GM18498 (cell line): ENCODE measurements around the gene ABHD17A.
"Not testable (repeated sequence)": the region's sequence is repeated elsewhere in the genome, so short reads cannot be mapped to it uniquely, and the experiment has no call there.

Source experiments
- ATAC-seq: cut with Tn5 transposase; IDR thresholded peaks from one replicate; pipeline ENCODE4 v1.9.1; 2021; ENCODE audit warnings: mild to moderate bottlenecking, moderate library complexity; ENCODE audit not compliant: unreplicated experiment

ABHD17A gene

DNA sequence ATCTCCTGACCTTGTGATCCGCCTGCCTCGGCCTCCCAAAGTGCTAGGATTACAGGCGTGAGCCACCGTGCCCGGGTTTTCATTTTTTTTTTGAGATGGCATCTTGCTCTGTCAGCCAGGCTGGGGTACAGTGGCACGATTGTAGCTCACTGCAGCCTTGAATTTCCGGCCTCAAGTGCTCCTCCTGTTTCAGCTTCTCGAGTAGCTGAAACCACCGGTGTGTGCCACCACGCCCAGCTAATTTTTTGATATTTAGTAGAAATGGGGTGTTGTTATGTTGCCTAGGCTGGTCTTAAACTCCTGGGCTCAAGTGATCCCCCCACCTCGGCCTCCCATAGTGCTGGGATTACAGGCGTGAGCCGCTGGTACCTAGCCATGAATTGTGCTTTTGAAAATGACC is 25.8 kb upstream of the ABHD17A start:
- ATAC-seq = no peak

DNA sequence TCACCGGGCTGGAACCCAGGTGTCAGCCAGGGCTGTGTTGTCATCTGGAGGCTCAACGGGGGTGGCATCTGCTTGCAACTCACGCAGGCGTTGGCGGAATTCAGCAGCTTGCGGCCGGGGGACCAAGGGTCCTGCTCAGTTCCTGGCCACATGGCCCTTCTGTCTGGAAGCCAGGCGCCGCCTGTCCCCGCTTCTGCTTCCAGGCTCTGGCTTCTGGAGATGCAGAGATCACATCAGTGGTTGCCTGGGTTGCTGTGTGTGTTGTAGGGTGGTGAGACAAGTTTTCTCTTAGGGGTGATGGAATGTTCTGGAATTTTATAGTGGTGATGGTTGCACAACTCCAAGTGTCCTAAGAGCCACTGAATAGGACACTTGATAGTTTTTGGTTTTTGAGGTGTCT is 24.9 kb upstream of the ABHD17A start:
- no peak for ATAC-seq

GRCh38 chr19:1909761-1910080 is 24.4 kb upstream of the ABHD17A start:
- ATAC-seq = no peak

- ATAC-seq = no peak
Observed at GRCh38 chr19:1908364-1908678, 23.0 kb upstream of the ABHD17A start.

- ATAC-seq = no peak
Observed at GRCh38 chr19:1907563-1908363, 22.5 kb upstream of the ABHD17A start.

DNA sequence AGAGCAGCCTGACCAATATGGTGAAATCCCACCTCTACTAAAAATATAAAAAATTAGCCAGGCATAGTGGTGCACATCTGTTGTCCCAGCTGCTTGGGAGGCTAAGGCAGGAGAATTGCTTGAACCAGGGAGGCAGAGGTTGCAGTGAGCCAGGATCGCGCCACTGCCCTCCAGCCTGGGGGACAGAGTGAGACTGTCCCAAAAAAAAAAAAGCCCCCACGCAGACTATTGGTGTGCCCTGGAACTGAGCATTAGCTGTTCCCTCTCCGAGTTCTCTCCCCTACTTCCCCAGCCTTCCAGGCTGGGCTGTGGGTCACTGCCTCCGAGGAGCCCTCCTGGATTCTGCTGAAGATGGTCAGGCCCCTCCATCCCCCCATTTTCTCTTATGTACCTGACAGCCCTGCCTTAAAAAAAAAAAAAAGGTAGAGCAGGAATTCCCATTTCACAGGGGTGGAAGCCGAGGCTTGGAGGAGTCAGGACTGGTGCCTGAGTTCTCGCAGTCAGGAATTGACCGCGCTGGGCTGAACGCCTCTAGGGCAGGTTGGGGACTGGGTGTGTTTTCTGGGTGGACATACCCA is 21.8 kb upstream of the ABHD17A start:
- no peak for ATAC-seq

- no peak for ATAC-seq
Observed at GRCh38 chr19:1905863-1906375, 20.6 kb upstream of the ABHD17A start.

DNA sequence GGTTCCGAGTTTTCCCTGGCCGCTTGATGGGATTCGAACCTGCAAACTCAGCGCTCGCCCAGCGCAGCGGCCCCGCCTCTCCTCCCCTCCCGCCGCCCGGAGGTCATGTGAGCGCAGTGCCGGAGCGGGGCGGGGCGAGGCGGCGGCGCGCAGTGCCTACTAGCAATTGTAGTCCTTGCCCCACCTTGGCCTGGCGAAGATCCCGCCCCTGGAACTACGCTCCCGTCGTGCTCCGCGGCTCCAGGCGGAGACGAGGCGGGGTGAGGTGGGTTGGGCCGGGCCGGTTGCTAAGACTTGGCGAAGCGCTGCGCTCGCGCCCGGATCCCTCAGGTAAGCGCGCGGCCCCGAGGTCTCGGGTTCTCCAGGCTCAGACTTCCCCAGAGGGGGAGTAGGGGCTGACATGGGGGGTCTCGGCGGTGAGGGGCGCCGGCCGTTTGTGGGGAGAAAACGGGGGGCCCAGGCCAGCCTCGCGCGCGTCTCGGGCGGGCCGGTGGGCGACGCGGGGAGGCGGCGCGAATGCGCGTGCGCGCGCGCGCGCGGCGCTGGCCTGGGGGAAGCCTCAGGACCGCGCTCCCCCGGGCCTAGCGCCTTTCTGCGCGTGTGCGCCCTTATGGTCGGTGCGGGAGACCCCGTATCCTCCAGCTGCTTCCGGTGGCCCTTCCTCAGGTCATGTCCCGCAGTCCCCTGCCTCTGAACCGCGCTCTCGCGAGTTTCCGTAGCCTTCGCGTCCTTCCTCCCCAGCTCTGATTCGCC is 20.0 kb upstream of the ABHD17A start, which contains the start of the genes ADAT3 and SCAMP4:
Gene ADAT3 (plus strand): TSS at position 290 of the 753 bp plus-strand sequence. CDS start 6,649 bp downstream, outside the sequence.
Gene SCAMP4 (plus strand): TSS at position 290 of the 753 bp plus-strand sequence. CDS start 9,621 bp downstream, outside the sequence.
- peak; percentile 83 for ATAC-seq

GRCh38 chr19:1904860-1905109 is 19.5 kb upstream of the ABHD17A start:
- ATAC-seq = no peak

DNA sequence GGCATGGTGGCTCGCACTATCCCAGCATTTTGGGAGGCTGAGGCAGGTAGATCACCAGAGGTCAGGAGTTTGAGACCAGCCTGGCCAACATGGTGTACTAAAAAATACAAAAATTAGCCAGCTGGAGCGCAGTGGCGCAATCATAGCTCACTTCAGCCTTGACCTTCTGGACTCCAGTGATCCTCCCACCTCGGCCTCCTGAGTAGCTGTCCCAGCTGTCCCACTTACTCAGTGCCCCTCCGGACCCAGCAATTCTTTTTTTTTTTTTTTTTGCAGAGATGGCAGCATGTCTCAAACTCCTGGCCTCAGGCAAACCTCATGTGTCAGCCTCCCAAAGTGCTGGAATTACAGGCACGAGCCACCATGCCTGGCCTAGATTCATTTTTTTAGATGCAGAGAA is 17.6 kb upstream of the ABHD17A start:
- ATAC-seq = no peak

DNA sequence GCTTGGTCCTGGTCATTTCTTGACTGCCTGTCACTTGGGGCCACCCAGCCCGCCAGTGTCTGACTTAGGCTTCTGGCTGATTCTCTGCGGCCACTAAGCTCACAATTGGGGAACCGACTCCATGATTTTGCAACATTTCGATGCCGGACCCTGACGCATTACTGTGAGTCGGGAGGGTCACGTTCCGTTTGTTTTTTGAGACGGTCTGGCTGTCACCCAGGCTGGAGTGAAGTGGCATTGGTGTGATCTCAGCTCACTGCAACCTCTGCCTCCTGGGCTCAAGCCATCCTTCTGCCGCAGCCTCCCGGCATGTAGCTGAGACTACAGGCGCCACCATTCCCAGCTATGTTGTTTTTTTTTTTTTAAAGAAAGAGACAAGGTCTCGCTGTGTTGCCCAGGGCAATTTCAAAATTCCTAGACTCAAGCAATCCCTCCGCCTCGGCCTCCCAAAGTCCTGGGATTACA is 16.7 kb upstream of the ABHD17A start:
- ATAC-seq = no peak

DNA sequence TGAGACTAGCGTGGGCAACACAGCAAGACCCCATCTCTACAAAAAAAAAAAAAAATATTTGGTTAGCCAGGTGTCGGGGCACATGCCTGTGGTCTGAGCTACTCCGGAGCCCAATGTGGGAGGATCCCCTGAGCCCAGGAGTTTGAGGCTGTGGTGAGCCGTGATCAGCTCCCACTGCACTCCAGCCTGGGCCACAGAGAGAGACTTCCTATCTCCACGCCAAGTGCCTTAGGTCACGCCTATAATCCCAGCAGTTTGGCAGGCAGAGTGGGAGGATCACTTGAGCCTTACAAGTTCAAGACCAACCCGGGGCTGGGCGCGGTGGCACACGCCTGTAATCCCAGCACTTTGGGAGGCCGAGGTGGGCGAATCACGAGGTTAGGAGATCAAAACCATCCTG is 11.2 kb upstream of the ABHD17A start:
- ATAC-seq = no peak

DNA sequence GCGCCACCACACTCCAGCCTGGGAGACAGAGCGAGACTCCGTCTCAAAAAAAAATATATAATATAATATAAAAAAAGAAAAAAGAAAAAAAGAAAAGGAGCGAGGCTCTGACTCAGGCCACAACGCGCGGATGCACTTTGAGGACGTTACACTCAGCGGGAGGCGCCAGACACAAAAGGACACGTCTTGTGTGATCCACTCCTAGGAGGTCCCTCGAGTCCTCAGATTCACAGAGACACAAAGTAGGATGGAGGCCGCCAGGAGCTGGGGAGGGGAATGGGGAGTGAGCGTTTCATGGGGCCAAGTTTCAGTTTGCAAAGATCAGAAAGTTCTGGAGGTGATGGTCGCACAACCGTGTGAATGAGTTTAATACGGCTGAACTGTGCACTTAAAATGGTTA is 8.5 kb upstream of the ABHD17A start:
- ATAC-seq = no peak

DNA sequence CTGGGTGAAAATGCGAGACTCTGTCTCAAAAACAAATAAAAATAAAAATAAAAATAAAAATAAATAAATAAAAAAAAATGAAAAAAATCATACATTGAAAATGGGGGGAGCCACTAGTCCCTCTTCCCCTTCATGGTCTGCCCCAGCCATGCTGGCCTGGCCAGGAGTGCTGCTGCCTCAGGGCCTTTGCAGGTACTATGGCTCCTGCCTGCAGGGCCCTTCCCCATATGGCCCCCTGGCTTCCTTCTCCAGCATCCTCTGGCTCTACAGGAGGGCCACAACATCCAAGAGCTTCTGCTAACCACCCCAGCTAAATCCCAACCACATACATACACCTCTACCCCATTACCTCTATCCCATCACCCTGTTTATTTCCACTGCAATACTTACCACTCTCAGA is 4.6 kb upstream of the ABHD17A start:
- no peak for ATAC-seq

DNA sequence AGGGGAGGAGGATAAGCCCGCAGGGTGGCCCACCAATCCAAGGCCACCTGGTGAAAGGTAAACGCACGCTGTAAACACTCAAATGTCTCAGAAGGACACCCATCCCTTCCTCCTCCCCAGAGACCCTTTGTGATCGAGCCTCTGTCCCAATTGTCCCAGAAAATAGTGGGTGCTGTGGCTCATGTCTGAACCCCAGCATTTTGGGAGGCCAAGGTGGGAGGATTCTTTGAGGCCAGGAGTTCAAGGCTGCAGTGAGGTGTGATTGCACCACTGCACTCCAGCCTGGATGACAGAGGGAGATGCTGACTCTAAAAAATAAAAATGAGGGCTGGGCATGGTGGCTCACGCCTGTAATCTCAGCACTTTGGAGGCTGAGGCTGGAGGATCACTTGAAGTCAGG is 3.1 kb upstream of the ABHD17A start:
- ATAC-seq = no peak

DNA sequence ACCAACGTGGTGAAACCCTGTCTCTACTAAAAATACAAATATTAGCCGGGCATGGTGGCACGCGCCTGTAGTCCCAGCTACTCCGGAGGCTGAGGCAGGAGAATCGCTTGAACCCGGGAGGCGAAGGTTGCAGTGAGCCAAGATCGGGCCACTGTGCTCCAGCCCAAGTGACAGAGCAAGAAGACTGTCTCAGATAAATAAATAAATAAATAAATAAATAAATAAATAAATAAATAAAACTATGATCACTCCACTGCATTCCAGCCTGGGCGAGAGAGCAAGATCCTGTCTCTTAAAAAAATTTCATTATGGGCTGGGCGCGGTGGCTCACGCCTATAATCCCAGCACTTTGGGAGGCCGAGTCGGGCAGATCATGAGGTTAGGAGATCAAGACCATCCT is 1.1 kb upstream of the ABHD17A start:
- ATAC-seq = not testable (repeated sequence)

- ATAC-seq = peak; percentile 21
Observed at GRCh38 chr19:1884719-1885334, 469 bp downstream of the ABHD17A start.

DNA sequence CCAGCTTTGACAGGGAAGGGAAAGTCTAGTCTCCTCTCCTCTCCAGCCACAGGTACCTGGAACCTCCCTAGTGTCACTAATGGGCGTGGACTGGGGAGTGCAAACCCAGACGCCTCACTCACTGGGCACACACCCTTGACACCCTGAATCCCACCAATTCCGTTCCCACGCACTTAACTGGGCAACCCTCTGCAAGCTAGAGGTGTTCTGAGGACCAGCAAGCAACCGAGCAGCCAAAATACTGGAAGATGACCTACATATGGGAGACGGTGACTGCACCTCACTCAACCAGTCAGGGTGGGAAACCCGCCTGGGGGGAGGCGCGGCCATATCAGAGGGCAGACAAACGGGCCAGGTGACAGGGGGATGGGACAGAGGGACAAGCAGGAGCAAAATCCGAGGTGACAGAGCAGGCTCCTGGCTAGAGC is 991 bp downstream of the ABHD17A start:
- ATAC-seq = no peak

GRCh38 chr19:1883784-1884183 is 1.5 kb downstream of the ABHD17A start:
- ATAC-seq = no peak

- ATAC-seq = no peak
Observed at GRCh38 chr19:1882786-1883692, 2.3 kb downstream of the ABHD17A start.
